Measurements from ENCODE around the gene SDC1.

DNA sequence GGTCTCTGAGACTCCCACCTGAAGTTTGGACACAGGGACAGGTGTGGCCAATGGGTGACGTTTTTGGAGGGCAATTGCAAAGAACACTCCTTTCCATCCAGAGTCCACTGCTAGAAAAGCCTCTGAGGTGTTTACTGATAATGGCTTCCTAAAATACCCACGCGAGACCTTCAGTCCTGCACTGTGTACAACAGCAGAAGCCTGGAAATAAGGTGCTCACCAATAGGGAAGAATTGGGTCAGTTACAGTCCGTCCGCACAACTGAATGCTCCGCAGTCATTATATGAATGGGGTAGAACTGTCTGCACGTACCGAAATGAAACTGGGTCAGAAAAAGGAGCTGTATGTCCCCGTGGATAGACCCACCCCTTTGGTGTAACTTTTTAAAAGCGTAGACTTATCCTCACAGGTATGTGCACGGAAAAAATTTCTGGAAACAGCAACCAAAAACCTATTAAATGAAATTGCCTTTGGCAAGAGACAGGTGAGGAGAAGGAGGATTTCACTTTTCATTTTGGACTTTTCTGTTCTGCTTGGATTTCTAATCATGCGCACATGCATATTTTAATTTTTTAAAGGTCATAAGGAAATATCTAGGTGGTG is 29.4 kb downstream of the SDC1 start:
- TF ChIP-seq, protein P1, sequence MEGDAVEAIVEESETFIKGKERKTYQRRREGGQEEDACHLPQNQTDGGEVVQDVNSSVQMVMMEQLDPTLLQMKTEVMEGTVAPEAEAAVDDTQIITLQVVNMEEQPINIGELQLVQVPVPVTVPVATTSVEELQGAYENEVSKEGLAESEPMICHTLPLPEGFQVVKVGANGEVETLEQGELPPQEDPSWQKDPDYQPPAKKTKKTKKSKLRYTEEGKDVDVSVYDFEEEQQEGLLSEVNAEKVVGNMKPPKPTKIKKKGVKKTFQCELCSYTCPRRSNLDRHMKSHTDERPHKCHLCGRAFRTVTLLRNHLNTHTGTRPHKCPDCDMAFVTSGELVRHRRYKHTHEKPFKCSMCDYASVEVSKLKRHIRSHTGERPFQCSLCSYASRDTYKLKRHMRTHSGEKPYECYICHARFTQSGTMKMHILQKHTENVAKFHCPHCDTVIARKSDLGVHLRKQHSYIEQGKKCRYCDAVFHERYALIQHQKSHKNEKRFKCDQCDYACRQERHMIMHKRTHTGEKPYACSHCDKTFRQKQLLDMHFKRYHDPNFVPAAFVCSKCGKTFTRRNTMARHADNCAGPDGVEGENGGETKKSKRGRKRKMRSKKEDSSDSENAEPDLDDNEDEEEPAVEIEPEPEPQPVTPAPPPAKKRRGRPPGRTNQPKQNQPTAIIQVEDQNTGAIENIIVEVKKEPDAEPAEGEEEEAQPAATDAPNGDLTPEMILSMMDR (IDR thresholded peaks at IDR 0.05), result no peak
- no peak for TF ChIP-seq POLR2A (IDR thresholded peaks at IDR 0.05)
